K562 (cell line): ENCODE data around the gene ANK3. TPM values are rescaled to one million over a fixed set of nuclear protein-coding genes. Genes with fewer than 3 reads are reported as not detected.

Experiments
- ATAC-seq: fragments of 200-7000 bp; cut with Tn5 transposase; 3 replicates; pipeline ENCODE4 v1.9.1; 2020; ENCODE audit warnings: moderate library complexity
- BruUV-seq: library from RNA; stranded (reverse); fragments of 400-500 nt; replicated peaks from 2 replicates; lab custom pipeline; 2021; lab: Mats Ljungman, UMichigan
- CTCF ChIA-PET: fragments of 300-600 bp; formaldehyde crosslinking; extraction: SDS; loops from one replicate; lab custom pipeline; 2021; ENCODE audit warnings: low intra/inter-chr PET ratio; lab: Yijun Ruan, JAX
- POLR2A ChIA-PET: fragments of 300-600, 350-650 bp; sonication (Branson Sonifier 250); formaldehyde crosslinking; extraction: SDS; loops from one replicate; lab custom pipeline; 2021; ENCODE audit warnings: antibody characterized with exemption, inconsistent platforms; lab: Yijun Ruan, JAX
- DNase-seq, 4 experiments: peaks; one replicate each; pipeline versions ENCODE4 v3.0.0 to v3.0.0-alpha.2; 2011 to 2018; ENCODE audit warnings: low spot score in 3 of 4, mixed read lengths in 3 of 4; ENCODE audit errors: extremely low read depth in 1 of 4
- FAIRE-seq: peaks from 2 replicates; lab custom pipeline; 2011; peaks lifted over from hg19 to GRCh38; lab: Jason Lieb, UNC
- H2AFZ ChIP-seq: 2 replicates; pipeline ENCODE4 v1.6.0; 2011; ENCODE audit warnings: low read depth, low read length, control low read depth, inconsistent platforms
- H3K27ac ChIP-seq: fragments of 200-600 bp; 3 replicates; pipeline ENCODE4 v1.8.0; 2011; ENCODE audit warnings: low read depth, mild to moderate bottlenecking, control low read depth, inconsistent platforms, low read length, moderate library complexity, mixed read lengths; ENCODE audit errors: extremely low read depth
- H3K27me3 ChIP-seq, 2 experiments: fragments of 300-600 bp in 1 of 2; 2 replicates in 1 of 2; 3 replicates in 1 of 2; pipeline versions ENCODE4 v1.6.0 to v1.8.0; 2011; ENCODE audit warnings: inconsistent platforms in 2 of 2, low read length in 2 of 2, mild to moderate bottlenecking in 1 of 2, mixed read lengths in 1 of 2, moderate library complexity in 1 of 2; ENCODE audit not compliant: control insufficient read depth in 2 of 2, insufficient read depth in 2 of 2
- H3K36me3 ChIP-seq: fragments of 300-600 bp; 3 replicates; pipeline ENCODE4 v1.8.0; 2011; ENCODE audit warnings: mild to moderate bottlenecking, low read length, inconsistent platforms; ENCODE audit not compliant: control insufficient read depth, insufficient read depth
- H3K4me1 ChIP-seq, 2 experiments: fragments of 200-600 bp in 1 of 2; replicated peaks in 1 of 2; 2 replicates in 1 of 2; 3 replicates in 1 of 2; pipeline versions ENCODE4 v1.5.1 to v1.8.0; 2011; ENCODE audit warnings: inconsistent platforms in 2 of 2, low read length in 2 of 2, mild to moderate bottlenecking in 1 of 2, mixed read lengths in 1 of 2, moderate library complexity in 1 of 2; ENCODE audit not compliant: control insufficient read depth in 2 of 2, insufficient read depth in 2 of 2
- H3K4me2 ChIP-seq: 2 replicates; pipeline ENCODE4 v1.6.1; 2011; ENCODE audit warnings: low read length, control low read depth, inconsistent platforms, mixed read lengths; ENCODE audit not compliant: insufficient read depth
- H3K4me3 ChIP-seq: fragments of 200-600 bp; sonication (generic), shearing (Covaris generic); 2 replicates; pipeline ENCODE4 v1.5.1; 2016; ENCODE audit warnings: control low read depth, inconsistent platforms
- H3K79me2 ChIP-seq: fragments of 200-600 bp; 3 replicates; pipeline ENCODE4 v1.8.0; 2011; ENCODE audit warnings: low read length, inconsistent platforms; ENCODE audit not compliant: control insufficient read depth, insufficient read depth
- H3K9ac ChIP-seq, 2 experiments: 2 replicates each; pipeline versions ENCODE4 v1.6.0 to v1.6.1; 2011; ENCODE audit warnings: low read depth in 2 of 2, low read length in 2 of 2, control low read depth in 1 of 2, inconsistent platforms in 1 of 2, mild to moderate bottlenecking in 1 of 2, mixed read lengths in 1 of 2; ENCODE audit not compliant: insufficient read depth in 1 of 2
- H3K9me1 ChIP-seq: one replicate; pipeline ENCODE4 v1.6.0; 2011; ENCODE audit warnings: inconsistent platforms, mild to moderate bottlenecking, low read length, moderate library complexity; ENCODE audit not compliant: control insufficient read depth, insufficient read depth
- H3K9me3 ChIP-seq: replicated peaks from 2 replicates; pipeline ENCODE4 v1.5.1; 2011; ENCODE audit warnings: low read depth, low read length, inconsistent platforms; ENCODE audit not compliant: control insufficient read depth, insufficient read depth
- H4K20me1 ChIP-seq: replicated peaks from 2 replicates; pipeline ENCODE4 v1.6.1; 2011; ENCODE audit warnings: low read length, inconsistent platforms, mixed read lengths; ENCODE audit not compliant: control insufficient read depth, insufficient read depth
- FOXJ3 ChIP-seq: sonication (generic); formaldehyde crosslinking; IDR thresholded peaks from 2 replicates; pipeline ENCODE4 v1.4.0; 2020; ENCODE audit warnings: mild to moderate bottlenecking, missing genetic modification reagents
- JUNB ChIP-seq: fragments of 450-650 bp; formaldehyde crosslinking; conservative IDR thresholded peaks from 2 replicates; pipeline ENCODE4 v1.4.0; 2020; ENCODE audit warnings: mild to moderate bottlenecking
- MAFK ChIP-seq: IDR thresholded peaks from 2 replicates; pipeline ENCODE4 v1.6.1; 2011; ENCODE audit warnings: low read length, improper control_type of control experiment
- RCOR1 ChIP-seq, 2 experiments: IDR thresholded peaks; 2 replicates each; pipeline ENCODE4 v1.6.1; 2012; ENCODE audit warnings: low read depth in 2 of 2, low read length in 2 of 2, borderline replicate concordance in 1 of 2, improper control_type of control experiment in 1 of 2
- ZNF3 ChIP-seq: fragments of 250-450 bp; sonication (Bioruptor Pico); IDR thresholded peaks from 2 replicates; pipeline ENCODE4 v1.5.0; 2021; ENCODE audit warnings: mild to moderate bottlenecking, moderate library complexity
- WGBS: fragments of 100-300 bp; shearing (Covaris generic); methylation state at CpG from one replicate; pipeline ENCODE4 v1.1.6; 2016; ENCODE audit warnings: low coverage, mixed read lengths; ENCODE audit not compliant: insufficient coverage; ENCODE audit errors: missing lambda C conversion rate; 5-methylcytosine and 5-hydroxymethylcytosine counted together
- in situ Hi-C: fragments of 300-500 bp; cut with MboI; formaldehyde crosslinking; loops from 4 replicates; pipeline ENCODE4 v1.15.0; 2018; ENCODE audit warnings: inconsistent platforms, mixed read lengths
- intact Hi-C: fragments of 100-400 bp; cut with micrococcal nuclease; formaldehyde crosslinking; loops from 2 replicates; pipeline ENCODE4 v1.14.2; 2022
- polyA plus RNA-seq, 8 experiments: library from polyadenylated mRNA; depleted of rRNA in 4 of 8; stranded (reverse) in 5 of 8; unstranded in 3 of 8; fragments of >200 nt; fragmentation: Nextera tagmentation in 2 of 8; fragmentation: Illumina TruSeq in 1 of 8; extraction: Ambion mirVana in 2 of 8; extraction: Trizol in 1 of 8; gene quantifications; 2 replicates each; pipeline versions ENCODE4 v1.2.1 to v1.2.3, GENCODE V29; 2011 to 2014; ENCODE audit warnings: inconsistent platforms in 1 of 8, missing spikeins in 1 of 8
- total RNA-seq, 7 experiments: library from RNA; depleted of rRNA in 6 of 7; stranded (reverse); fragments of >200 nt in 6 of 7; fragmentation: Illumina TruSeq in 2 of 7; extraction: Trizol in 2 of 7; gene quantifications; 2 replicates each; pipeline versions ENCODE4 v1.2.1 to v1.2.3, GENCODE V29; 2011 to 2021; ENCODE audit warnings: low replicate concordance in 1 of 7
- TF ChIP-seq, protein P1 (sequence below): IDR thresholded peaks from 2 replicates; pipeline ENCODE4 v1.6.1; 2012; ENCODE audit warnings: low read depth, low read length, improper control_type of control experiment, borderline replicate concordance
- TF ChIP-seq, protein P2 (sequence below): fragments of 450-650 bp; IDR thresholded peaks from 2 replicates; pipeline ENCODE4 v1.6.1; 2016; ENCODE audit warnings: mild to moderate bottlenecking, moderate library complexity

The ANK3 gene
- total and polyA plus RNA-seq, 9 of the 15 experiments (the other 6 are each of a cell fraction or from before 2014, with no cell fraction given), result 10.0 to 32.3 (median 17.9) TPM

DNA sequence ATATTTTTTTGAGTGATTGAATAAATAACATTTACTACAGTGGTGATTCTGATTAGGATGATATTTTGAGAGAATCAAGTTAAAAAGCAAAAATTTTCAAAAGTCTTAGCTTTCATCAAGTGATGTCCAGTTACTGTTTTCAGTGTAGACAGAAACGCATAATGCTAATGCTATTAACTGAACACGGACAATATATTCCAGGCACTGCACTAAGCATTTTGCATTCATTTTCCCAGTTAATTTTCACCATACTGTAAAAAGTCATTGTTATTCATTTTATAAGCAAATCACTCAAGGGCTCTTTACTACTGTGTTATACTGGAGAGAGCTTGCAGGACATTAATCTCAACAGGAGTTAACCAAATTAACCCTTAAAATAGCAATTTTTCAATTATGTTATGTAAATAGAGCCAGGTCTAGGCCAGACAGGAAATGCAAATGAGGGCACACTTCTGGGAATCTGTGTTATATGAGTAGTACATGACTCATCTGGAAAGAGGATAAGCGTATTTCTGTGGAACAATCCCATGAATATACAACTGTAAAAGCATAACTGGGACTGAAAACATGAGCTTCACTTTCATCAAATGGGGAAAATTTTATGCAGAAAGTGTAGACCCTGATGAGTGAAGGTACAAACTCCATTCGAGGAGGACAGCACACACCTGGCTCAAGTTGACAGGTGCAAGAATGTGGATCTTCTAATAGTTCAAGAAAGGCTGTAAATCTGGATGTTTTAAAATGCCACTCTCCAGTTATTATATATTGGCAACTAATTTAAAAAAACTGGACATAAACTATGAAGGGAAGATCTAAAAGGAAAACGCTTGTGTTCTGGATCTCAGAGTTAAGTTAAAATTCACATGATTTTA is 75.4 kb downstream of the ANK3 start:
- intact Hi-C loops, result no loop called here
- Histone ChIP-seq H3K4me2 (peak overlapping the region; percentile 71), H3K27ac (peak overlapping the region; percentile 85), H2AFZ (peak overlapping the region; percentile 89), H3K4me1 (peaks cover 11 to 59% of the 10 kb centered on the region in 2 experiments), H3K4me3 (no peak overlapping the region), H3K9ac (peak overlapping the region in 1 of 2 experiments; percentile 36; a peak in 2 of 4 replicates), H3K36me3 (no peaks in the 10 kb centered on the region), H3K9me1 (no peaks in the 10 kb centered on the region), H3K79me2 (no peaks in the 10 kb centered on the region), H3K27me3 (no peaks in the 10 kb centered on the region), H4K20me1 (no peaks in the 10 kb centered on the region), H3K9me3 (no peaks in the 10 kb centered on the region)
- in situ Hi-C loops, result no loop called here
- CTCF ChIA-PET, result no interaction called here
- DNase-seq (peak in 2 of 4 experiments; percentile 71 to 85), ATAC-seq (peak; percentile 91), FAIRE-seq (peak; percentile 86)
- 5% methylated on average over 5 of the region's 5 CpGs for WGBS
- BruUV-seq, result TSS peak; percentile 63
- POLR2A ChIA-PET, result interaction anchor here (0.6 to 1.4 kb wide), 5 partner anchors 12 to 406 kb away, joined by 3 to 5 read pairs (median 3); no protein-coding TSS in a partner anchor
- TF ChIP-seq ZNF3 (CRISPR knock-in tag) (no peak), RCOR1 (IDR thresholded peaks at IDR 0.05; ENCODE audit: borderline replicate concordance in 1 of 2, low read depth in 2 of 2, low read length in 2 of 2) (peak in 1 of 2 experiments; percentile 81; a peak in 2 of 4 replicates), MAFK (peak; percentile 64; the same call in 1 of the 2 replicates), FOXJ3 (no peak), JUNB (CRISPR knock-in tag) (0 out of 2 replicates have a peak, but pooled peaks have one; percentile 29)
- TF ChIP-seq, protein P1, sequence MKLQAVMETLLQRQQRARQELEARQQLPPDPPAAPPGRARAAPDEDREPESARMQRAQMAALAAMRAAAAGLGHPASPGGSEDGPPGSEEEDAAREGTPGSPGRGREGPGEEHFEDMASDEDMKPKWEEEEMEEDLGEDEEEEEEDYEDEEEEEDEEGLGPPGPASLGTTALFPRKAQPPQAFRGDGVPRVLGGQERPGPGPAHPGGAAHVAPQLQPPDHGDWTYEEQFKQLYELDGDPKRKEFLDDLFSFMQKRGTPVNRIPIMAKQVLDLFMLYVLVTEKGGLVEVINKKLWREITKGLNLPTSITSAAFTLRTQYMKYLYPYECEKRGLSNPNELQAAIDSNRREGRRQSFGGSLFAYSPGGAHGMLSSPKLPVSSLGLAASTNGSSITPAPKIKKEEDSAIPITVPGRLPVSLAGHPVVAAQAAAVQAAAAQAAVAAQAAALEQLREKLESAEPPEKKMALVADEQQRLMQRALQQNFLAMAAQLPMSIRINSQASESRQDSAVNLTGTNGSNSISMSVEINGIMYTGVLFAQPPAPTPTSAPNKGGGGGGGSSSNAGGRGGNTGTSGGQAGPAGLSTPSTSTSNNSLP, result 0 out of 2 replicates have a peak, but pooled peaks have one; percentile 57
- TF ChIP-seq, protein P2, sequence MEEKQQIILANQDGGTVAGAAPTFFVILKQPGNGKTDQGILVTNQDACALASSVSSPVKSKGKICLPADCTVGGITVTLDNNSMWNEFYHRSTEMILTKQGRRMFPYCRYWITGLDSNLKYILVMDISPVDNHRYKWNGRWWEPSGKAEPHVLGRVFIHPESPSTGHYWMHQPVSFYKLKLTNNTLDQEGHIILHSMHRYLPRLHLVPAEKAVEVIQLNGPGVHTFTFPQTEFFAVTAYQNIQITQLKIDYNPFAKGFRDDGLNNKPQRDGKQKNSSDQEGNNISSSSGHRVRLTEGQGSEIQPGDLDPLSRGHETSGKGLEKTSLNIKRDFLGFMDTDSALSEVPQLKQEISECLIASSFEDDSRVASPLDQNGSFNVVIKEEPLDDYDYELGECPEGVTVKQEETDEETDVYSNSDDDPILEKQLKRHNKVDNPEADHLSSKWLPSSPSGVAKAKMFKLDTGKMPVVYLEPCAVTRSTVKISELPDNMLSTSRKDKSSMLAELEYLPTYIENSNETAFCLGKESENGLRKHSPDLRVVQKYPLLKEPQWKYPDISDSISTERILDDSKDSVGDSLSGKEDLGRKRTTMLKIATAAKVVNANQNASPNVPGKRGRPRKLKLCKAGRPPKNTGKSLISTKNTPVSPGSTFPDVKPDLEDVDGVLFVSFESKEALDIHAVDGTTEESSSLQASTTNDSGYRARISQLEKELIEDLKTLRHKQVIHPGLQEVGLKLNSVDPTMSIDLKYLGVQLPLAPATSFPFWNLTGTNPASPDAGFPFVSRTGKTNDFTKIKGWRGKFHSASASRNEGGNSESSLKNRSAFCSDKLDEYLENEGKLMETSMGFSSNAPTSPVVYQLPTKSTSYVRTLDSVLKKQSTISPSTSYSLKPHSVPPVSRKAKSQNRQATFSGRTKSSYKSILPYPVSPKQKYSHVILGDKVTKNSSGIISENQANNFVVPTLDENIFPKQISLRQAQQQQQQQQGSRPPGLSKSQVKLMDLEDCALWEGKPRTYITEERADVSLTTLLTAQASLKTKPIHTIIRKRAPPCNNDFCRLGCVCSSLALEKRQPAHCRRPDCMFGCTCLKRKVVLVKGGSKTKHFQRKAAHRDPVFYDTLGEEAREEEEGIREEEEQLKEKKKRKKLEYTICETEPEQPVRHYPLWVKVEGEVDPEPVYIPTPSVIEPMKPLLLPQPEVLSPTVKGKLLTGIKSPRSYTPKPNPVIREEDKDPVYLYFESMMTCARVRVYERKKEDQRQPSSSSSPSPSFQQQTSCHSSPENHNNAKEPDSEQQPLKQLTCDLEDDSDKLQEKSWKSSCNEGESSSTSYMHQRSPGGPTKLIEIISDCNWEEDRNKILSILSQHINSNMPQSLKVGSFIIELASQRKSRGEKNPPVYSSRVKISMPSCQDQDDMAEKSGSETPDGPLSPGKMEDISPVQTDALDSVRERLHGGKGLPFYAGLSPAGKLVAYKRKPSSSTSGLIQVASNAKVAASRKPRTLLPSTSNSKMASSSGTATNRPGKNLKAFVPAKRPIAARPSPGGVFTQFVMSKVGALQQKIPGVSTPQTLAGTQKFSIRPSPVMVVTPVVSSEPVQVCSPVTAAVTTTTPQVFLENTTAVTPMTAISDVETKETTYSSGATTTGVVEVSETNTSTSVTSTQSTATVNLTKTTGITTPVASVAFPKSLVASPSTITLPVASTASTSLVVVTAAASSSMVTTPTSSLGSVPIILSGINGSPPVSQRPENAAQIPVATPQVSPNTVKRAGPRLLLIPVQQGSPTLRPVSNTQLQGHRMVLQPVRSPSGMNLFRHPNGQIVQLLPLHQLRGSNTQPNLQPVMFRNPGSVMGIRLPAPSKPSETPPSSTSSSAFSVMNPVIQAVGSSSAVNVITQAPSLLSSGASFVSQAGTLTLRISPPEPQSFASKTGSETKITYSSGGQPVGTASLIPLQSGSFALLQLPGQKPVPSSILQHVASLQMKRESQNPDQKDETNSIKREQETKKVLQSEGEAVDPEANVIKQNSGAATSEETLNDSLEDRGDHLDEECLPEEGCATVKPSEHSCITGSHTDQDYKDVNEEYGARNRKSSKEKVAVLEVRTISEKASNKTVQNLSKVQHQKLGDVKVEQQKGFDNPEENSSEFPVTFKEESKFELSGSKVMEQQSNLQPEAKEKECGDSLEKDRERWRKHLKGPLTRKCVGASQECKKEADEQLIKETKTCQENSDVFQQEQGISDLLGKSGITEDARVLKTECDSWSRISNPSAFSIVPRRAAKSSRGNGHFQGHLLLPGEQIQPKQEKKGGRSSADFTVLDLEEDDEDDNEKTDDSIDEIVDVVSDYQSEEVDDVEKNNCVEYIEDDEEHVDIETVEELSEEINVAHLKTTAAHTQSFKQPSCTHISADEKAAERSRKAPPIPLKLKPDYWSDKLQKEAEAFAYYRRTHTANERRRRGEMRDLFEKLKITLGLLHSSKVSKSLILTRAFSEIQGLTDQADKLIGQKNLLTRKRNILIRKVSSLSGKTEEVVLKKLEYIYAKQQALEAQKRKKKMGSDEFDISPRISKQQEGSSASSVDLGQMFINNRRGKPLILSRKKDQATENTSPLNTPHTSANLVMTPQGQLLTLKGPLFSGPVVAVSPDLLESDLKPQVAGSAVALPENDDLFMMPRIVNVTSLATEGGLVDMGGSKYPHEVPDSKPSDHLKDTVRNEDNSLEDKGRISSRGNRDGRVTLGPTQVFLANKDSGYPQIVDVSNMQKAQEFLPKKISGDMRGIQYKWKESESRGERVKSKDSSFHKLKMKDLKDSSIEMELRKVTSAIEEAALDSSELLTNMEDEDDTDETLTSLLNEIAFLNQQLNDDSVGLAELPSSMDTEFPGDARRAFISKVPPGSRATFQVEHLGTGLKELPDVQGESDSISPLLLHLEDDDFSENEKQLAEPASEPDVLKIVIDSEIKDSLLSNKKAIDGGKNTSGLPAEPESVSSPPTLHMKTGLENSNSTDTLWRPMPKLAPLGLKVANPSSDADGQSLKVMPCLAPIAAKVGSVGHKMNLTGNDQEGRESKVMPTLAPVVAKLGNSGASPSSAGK, result 0 out of 2 replicates have a peak, but pooled peaks have one; percentile 19
